ENCODE results near the gene GGCT. TPM values are rescaled to one million over a fixed set of nuclear protein-coding genes. Genes with fewer than 3 reads are reported as not detected.

Gene GGCT
- total and polyA plus RNA-seq, 2 donors: 43.4 to 85.4 TPM

DNA sequence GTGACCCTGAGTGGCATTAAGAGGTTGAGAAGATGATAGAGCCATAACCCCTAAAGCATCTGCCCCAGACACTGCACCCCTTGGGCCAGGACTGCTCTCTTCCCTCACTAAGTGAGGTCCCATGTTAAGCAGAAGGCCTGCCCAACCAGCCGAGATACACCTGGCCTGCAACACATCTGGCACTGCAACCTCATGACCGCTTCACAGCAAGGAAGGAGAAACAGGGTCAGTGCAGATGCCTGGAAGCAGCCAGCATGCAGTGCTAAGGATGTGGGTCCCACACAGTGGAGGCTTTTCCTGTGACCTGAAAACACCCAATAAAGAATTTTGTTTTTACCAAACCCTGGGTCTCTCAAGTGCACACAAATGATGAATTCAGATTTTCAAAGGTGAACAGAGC is 33.4 kb downstream of the GGCT start:
- no peaks in the 10 kb centered on the region for H3K27me3 ChIP-seq (ENCODE audit: control insufficient read depth in 2 of 2, insufficient read depth in 1 of 2, low read length in 1 of 2)
- DNase-seq (ENCODE audit: low read depth in 6 of 9, low spot score in 9 of 9): peak in 1 of 9 donors; percentile 32
- no peak overlapping the region for H3K27ac ChIP-seq (ENCODE audit: low read depth in 1 of 2, low read length in 1 of 2)
- H3K4me3 ChIP-seq (ENCODE audit: low read length in 2 of 2): no peak overlapping the region
- H3K4me1 ChIP-seq (ENCODE audit: control insufficient read depth in 2 of 2, insufficient read depth in 2 of 2, low read length in 2 of 2): peaks cover 9 to 30% of the 10 kb centered on the region in 2 donors
- no peaks in the 10 kb centered on the region for H3K36me3 ChIP-seq (ENCODE audit: control insufficient read depth in 2 of 2, insufficient read depth in 2 of 2, low read length in 1 of 2)
- 56% methylated on average over 2 of the region's 2 CpGs for WGBS
- peaks cover 0 to 4% of the 10 kb centered on the region in 2 donors for H3K9me3 ChIP-seq (ENCODE audit: control insufficient read depth in 2 of 2, insufficient read depth in 1 of 2, low read length in 1 of 2)

DNA sequence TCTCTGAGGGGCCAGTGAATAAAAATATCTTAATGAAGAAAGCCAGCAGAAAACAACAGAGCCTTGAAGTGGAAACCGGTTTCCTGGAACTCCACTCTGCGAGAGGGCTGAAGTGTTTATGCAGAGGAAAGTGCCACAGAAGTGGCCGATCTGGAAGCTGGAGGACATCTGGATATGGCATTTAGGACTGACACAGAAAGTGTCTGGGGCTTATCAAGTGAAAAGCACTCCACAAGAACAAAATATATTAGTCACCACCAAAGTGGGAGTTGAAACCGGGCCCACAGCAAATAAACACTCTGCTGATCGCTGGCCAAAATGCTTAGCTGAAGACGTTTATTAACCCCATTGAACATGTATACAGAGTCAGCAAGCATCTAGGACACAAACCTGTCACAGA is 33.9 kb downstream of the GGCT start:
- Histone ChIP-seq H3K27me3 (ENCODE audit: control insufficient read depth in 2 of 2, insufficient read depth in 1 of 2, low read length in 1 of 2) (no peaks in the 10 kb centered on the region), H3K9me3 (ENCODE audit: control insufficient read depth in 2 of 2, insufficient read depth in 1 of 2, low read length in 1 of 2) (peaks cover 0 to 4% of the 10 kb centered on the region in 2 donors), H3K27ac (ENCODE audit: low read depth in 1 of 2, low read length in 1 of 2) (no peak overlapping the region), H3K4me1 (ENCODE audit: control insufficient read depth in 2 of 2, insufficient read depth in 2 of 2, low read length in 2 of 2) (peaks cover 13 to 30% of the 10 kb centered on the region in 2 donors), H3K36me3 (ENCODE audit: control insufficient read depth in 2 of 2, insufficient read depth in 2 of 2, low read length in 1 of 2) (no peaks in the 10 kb centered on the region), H3K4me3 (ENCODE audit: low read length in 2 of 2) (no peak overlapping the region)
- 63% methylated on average over 6 of the region's 6 CpGs for WGBS
- DNase-seq (ENCODE audit: low read depth in 6 of 9, low spot score in 9 of 9): no peak

DNA sequence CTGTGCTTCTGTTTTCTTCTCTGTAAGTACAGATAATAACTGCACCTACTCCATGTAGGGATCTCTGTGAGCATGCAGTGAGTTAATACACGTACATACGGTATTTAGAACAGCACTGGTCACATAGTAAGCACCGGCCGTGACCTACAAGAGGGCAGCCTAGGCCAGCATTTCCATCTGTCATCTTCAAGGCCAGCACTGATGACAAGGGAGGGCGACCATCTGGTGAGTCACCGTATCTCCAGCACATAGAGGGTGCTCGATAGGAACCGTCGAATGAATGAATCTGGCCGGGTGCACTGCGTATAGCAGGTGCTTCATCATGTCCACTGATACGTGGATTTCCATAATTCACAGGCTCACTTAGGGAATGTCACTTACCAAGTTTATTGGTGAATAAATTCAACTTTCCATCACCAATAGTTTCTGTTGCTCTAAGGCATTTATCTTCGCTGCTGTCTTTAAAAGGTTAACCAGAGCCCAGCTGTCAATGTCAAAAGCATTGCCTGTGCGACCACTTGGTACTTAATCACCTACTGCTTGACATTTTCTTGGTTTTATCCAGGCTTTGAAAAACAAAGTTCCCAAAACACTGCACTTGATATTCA is 34.4 kb downstream of the GGCT start:
- H3K4me1 ChIP-seq (ENCODE audit: control insufficient read depth in 2 of 2, insufficient read depth in 2 of 2, low read length in 2 of 2): peaks cover 10 to 25% of the 10 kb centered on the region in 2 donors
- H3K36me3 ChIP-seq (ENCODE audit: control insufficient read depth in 2 of 2, insufficient read depth in 2 of 2, low read length in 1 of 2): no peaks in the 10 kb centered on the region
- WGBS: 95% methylated on average over 14 of the region's 14 CpGs
- no peak for DNase-seq (ENCODE audit: low read depth in 6 of 9, low spot score in 9 of 9)
- H3K27me3 ChIP-seq (ENCODE audit: control insufficient read depth in 2 of 2, insufficient read depth in 1 of 2, low read length in 1 of 2): no peaks in the 10 kb centered on the region
- H3K27ac ChIP-seq (ENCODE audit: low read depth in 1 of 2, low read length in 1 of 2): no peak overlapping the region
- H3K9me3 ChIP-seq (ENCODE audit: control insufficient read depth in 2 of 2, insufficient read depth in 1 of 2, low read length in 1 of 2): peaks cover 0 to 4% of the 10 kb centered on the region in 2 donors
- H3K4me3 ChIP-seq (ENCODE audit: low read length in 2 of 2): no peak overlapping the region

DNA sequence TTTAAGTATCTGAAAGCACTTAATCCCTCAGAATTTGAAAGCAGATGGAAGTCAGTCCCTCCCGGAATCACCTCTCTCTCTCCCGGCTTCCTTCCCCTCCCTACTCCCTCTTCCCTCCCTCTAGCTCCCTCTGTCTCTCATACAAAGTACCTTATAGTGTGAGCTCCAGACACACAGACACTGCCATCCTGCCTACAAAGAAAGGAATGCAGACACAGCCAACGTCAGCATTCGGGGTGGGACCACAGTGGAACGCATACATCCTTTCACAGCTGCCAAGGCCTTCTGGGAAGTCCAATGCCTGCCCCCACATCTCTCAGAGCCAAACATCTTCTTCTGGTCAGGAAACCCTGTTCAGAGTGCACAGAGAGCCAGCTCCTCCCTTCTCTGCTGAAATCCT is 35.3 kb downstream of the GGCT start:
- no peaks in the 10 kb centered on the region for H3K36me3 ChIP-seq (ENCODE audit: control insufficient read depth in 2 of 2, insufficient read depth in 2 of 2, low read length in 1 of 2)
- peaks cover 0 to 4% of the 10 kb centered on the region in 2 donors for H3K9me3 ChIP-seq (ENCODE audit: control insufficient read depth in 2 of 2, insufficient read depth in 1 of 2, low read length in 1 of 2)
- H3K27me3 ChIP-seq (ENCODE audit: control insufficient read depth in 2 of 2, insufficient read depth in 1 of 2, low read length in 1 of 2): no peaks in the 10 kb centered on the region
- no peak for DNase-seq (ENCODE audit: low read depth in 6 of 9, low spot score in 9 of 9)
- no peak overlapping the region for H3K4me3 ChIP-seq (ENCODE audit: low read length in 2 of 2)
- H3K4me1 ChIP-seq (ENCODE audit: control insufficient read depth in 2 of 2, insufficient read depth in 2 of 2, low read length in 2 of 2): peaks cover 10 to 25% of the 10 kb centered on the region in 2 donors
- peak overlapping the region in 1 of 2 donors; percentile 19 for H3K27ac ChIP-seq (ENCODE audit: low read depth in 1 of 2, low read length in 1 of 2)
- WGBS: 88% methylated on average over 5 of the region's 5 CpGs

DNA sequence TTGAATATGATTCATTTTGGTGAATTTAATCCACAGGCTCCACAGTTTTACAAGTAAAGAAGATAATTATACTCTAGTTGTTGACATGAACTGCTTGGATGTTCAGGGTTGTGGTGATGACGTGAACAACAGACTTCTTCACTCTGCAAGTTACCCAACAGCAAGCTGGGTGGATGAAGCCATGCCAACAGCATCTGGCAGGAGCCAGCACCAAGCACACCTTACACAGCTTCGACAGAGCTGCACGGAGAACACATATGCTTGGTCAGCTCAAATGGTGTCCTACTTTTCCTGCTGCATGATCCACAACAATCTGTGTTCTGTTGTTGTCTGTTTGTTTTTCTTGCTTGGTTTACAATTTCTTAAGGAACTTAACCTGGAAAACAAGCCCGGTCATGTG is 35.8 kb downstream of the GGCT start:
- Histone ChIP-seq H3K4me1 (ENCODE audit: control insufficient read depth in 2 of 2, insufficient read depth in 2 of 2, low read length in 2 of 2) (peaks cover 10 to 29% of the 10 kb centered on the region in 2 donors), H3K4me3 (ENCODE audit: low read length in 2 of 2) (no peak overlapping the region), H3K27me3 (ENCODE audit: control insufficient read depth in 2 of 2, insufficient read depth in 1 of 2, low read length in 1 of 2) (no peaks in the 10 kb centered on the region), H3K36me3 (ENCODE audit: control insufficient read depth in 2 of 2, insufficient read depth in 2 of 2, low read length in 1 of 2) (no peaks in the 10 kb centered on the region), H3K9me3 (ENCODE audit: control insufficient read depth in 2 of 2, insufficient read depth in 1 of 2, low read length in 1 of 2) (peaks cover 0 to 4% of the 10 kb centered on the region in 2 donors), H3K27ac (ENCODE audit: low read depth in 1 of 2, low read length in 1 of 2) (no peak overlapping the region)
- DNase-seq (ENCODE audit: low read depth in 6 of 9, low spot score in 9 of 9): no peak
- WGBS: 98% methylated on average over 4 of the region's 4 CpGs

DNA sequence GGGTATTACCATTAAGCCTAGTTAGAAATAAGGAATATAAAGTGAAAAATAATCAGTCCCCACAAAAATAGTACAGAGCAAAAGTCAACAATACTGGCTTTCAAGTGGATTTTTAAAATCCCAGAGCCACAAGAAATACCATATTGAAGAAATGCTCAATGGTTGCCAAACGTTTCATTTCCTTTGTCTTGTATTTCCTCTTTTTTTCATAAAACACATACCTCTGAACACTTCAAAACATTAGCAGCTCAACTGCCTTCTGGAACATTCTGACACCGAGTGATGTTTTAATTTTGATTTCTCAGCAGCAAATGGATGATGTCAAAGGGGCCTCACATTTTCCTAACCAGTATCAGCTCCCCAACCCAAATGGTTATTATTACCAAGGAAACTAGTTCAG is 36.6 kb downstream of the GGCT start:
- H3K4me1 ChIP-seq (ENCODE audit: control insufficient read depth in 2 of 2, insufficient read depth in 2 of 2, low read length in 2 of 2): peaks cover 10 to 30% of the 10 kb centered on the region in 2 donors
- DNase-seq (ENCODE audit: low read depth in 6 of 9, low spot score in 9 of 9): peak in 1 of 9 donors; percentile 44
- no peaks in the 10 kb centered on the region for H3K36me3 ChIP-seq (ENCODE audit: control insufficient read depth in 2 of 2, insufficient read depth in 2 of 2, low read length in 1 of 2)
- H3K27ac ChIP-seq (ENCODE audit: low read depth in 1 of 2, low read length in 1 of 2): no peak overlapping the region
- H3K27me3 ChIP-seq (ENCODE audit: control insufficient read depth in 2 of 2, insufficient read depth in 1 of 2, low read length in 1 of 2): no peaks in the 10 kb centered on the region
- H3K4me3 ChIP-seq (ENCODE audit: low read length in 2 of 2): no peak overlapping the region
- peaks cover 0 to 4% of the 10 kb centered on the region in 2 donors for H3K9me3 ChIP-seq (ENCODE audit: control insufficient read depth in 2 of 2, insufficient read depth in 1 of 2, low read length in 1 of 2)
- 24% methylated on average over 2 of the region's 2 CpGs for WGBS

DNA sequence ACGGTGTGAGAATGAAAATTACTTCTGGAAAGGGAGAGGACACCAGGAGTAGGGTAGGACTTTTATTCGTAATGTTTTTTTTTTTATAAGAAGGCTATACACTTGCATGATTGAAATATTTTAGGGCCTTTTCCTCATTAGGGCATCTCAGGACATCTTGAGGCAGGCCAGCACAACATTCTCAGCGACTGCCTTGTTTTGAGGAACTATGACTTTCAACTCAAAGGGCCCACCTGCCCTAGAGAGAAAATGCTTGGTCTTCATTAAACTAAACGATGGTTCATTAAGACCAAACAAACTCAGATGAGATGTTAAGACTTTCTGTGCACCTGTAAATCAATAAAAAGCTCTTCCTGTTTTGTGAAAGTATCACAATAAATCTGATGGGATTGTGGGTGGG is 37.4 kb downstream of the GGCT start:
- H3K4me3 ChIP-seq (ENCODE audit: low read length in 2 of 2): no peak overlapping the region
- WGBS: 87% methylated on average over 4 of the region's 4 CpGs
- no peaks in the 10 kb centered on the region for H3K36me3 ChIP-seq (ENCODE audit: control insufficient read depth in 2 of 2, insufficient read depth in 2 of 2, low read length in 1 of 2)
- no peaks in the 10 kb centered on the region for H3K27me3 ChIP-seq (ENCODE audit: control insufficient read depth in 2 of 2, insufficient read depth in 1 of 2, low read length in 1 of 2)
- no peak for DNase-seq (ENCODE audit: low read depth in 6 of 9, low spot score in 9 of 9)
- no peak overlapping the region for H3K27ac ChIP-seq (ENCODE audit: low read depth in 1 of 2, low read length in 1 of 2)
- H3K4me1 ChIP-seq (ENCODE audit: control insufficient read depth in 2 of 2, insufficient read depth in 2 of 2, low read length in 2 of 2): peaks cover 10 to 29% of the 10 kb centered on the region in 2 donors
- H3K9me3 ChIP-seq (ENCODE audit: control insufficient read depth in 2 of 2, insufficient read depth in 1 of 2, low read length in 1 of 2): no peaks in the 10 kb centered on the region

DNA sequence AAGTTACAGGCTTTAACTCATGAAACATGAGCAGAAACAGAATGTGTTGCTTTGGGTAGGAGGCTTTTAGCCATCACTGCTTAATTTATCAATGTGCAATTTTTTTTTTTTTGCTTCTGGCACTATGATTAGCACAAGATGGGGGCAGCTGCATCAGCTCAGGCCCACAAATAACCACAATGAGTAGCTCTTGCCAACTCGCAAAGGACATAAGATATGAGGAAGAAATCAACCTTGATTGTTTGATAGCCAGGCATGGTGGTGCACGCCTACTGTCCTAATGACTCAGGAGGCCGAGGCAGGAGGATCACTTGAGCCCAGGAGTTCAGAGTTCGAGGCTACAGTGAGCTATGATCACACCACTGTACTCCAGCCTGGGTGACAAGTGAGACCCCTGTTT is 38.4 kb downstream of the GGCT start:
- H3K4me1 ChIP-seq (ENCODE audit: control insufficient read depth in 2 of 2, insufficient read depth in 2 of 2, low read length in 2 of 2): peaks cover 8 to 21% of the 10 kb centered on the region in 2 donors

DNA sequence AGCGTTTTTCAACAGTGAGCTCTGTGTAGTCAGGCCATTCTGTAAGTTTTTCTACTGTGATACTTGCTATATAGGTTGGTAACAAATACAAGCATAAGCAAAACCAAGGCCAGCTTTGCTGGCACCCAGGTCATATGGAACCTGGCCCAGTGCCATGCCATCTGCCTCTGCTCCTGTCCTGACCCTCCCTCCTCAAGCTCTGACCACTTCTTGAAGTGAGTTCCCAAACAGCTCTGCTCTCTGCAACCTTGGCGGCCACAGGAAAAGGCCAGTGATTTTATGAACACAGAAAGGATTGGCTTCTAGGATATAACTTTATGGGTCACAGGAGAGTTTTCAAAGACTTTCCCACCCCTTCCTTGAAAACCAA is 38.8 kb downstream of the GGCT start:
- 94% methylated on average over 2 of the region's 2 CpGs for WGBS
- H3K4me1 ChIP-seq (ENCODE audit: control insufficient read depth in 2 of 2, insufficient read depth in 2 of 2, low read length in 2 of 2): peaks cover 6 to 16% of the 10 kb centered on the region in 2 donors
- H3K27ac ChIP-seq (ENCODE audit: low read depth in 1 of 2, low read length in 1 of 2): no peak overlapping the region
- DNase-seq (ENCODE audit: low read depth in 6 of 9, low spot score in 9 of 9): no peak
- H3K27me3 ChIP-seq (ENCODE audit: control insufficient read depth in 2 of 2, insufficient read depth in 1 of 2, low read length in 1 of 2): no peaks in the 10 kb centered on the region
- no peaks in the 10 kb centered on the region for H3K36me3 ChIP-seq (ENCODE audit: control insufficient read depth in 2 of 2, insufficient read depth in 2 of 2, low read length in 1 of 2)
- no peak overlapping the region for H3K4me3 ChIP-seq (ENCODE audit: low read length in 2 of 2)
- H3K9me3 ChIP-seq (ENCODE audit: control insufficient read depth in 2 of 2, insufficient read depth in 1 of 2, low read length in 1 of 2): no peaks in the 10 kb centered on the region

More for the DNA sequence above, 38.4 kb downstream of the GGCT start:
- no peaks in the 10 kb centered on the region for H3K36me3 ChIP-seq (ENCODE audit: control insufficient read depth in 2 of 2, insufficient read depth in 2 of 2, low read length in 1 of 2)
- WGBS: 91% methylated on average over 4 of the region's 4 CpGs
- no peak overlapping the region for H3K4me3 ChIP-seq (ENCODE audit: low read length in 2 of 2)
- H3K9me3 ChIP-seq (ENCODE audit: control insufficient read depth in 2 of 2, insufficient read depth in 1 of 2, low read length in 1 of 2): no peaks in the 10 kb centered on the region
- no peak for DNase-seq (ENCODE audit: low read depth in 6 of 9, low spot score in 9 of 9)
- H3K27me3 ChIP-seq (ENCODE audit: control insufficient read depth in 2 of 2, insufficient read depth in 1 of 2, low read length in 1 of 2): no peaks in the 10 kb centered on the region
- no peak overlapping the region for H3K27ac ChIP-seq (ENCODE audit: low read depth in 1 of 2, low read length in 1 of 2)
